ENCODE data around the gene TPRG1L.

Gene TPRG1L

DNA sequence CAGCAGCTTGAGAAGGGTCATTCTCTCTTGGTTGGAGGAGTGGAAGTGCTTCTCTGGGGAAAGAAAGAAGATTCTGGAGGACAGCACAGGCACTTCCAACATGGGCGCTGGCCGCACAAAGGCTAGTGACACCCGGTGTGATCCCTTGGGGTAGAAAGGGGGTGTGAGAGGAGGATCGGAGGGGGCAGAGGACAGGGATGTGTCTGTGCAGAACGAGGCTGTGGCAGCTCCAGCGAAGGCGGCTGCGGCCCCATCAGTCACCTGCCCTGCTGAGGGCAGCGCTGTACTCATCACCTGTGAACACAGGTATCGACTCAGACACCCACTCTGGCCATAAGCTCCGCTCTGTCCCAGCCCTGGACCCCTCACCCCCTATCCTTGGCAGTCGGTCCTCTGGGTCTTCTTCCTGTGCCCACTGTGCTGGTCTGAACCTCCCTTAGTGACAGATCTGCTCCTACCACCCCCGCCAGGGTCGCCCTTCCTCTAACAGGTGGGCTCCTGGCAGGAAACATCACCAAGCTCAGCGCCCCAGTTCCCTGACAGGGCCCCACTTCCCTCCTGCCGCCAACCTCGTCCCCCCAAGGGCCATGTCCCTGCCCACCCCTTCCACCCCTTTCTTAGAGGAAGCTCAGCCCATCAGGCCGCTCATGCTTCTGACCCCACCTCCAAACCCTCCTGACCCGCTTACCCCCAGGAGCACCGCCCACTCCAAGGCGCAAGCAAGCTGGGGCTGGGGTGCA, 47.6 kb downstream of the TPRG1L start:
- Histone ChIP-seq H2AFZ (ENCODE audit: low read depth) (no peak overlapping the region), H3K4me1 (ENCODE audit: low read depth, poor library complexity, severe bottlenecking) (peaks cover 21% of the 10 kb centered on the region), H3K79me2 (ENCODE audit: insufficient read depth, low read depth) (no peaks in the 10 kb centered on the region), H3K4me3 (IDR thresholded peaks at IDR 0.05; ENCODE audit: insufficient read depth, low read depth, low read length) (no peak overlapping the region), H3K9ac (no peak overlapping the region), H3K27ac (no peak overlapping the region), H3K36me3 (ENCODE audit: insufficient read depth) (no peaks in the 10 kb centered on the region), H4K20me1 (ENCODE audit: insufficient read depth) (no peaks in the 10 kb centered on the region), H3K27me3 (ENCODE audit: insufficient read depth, low read depth) (peaks cover 91% of the 10 kb centered on the region), H3K4me2 (no peak overlapping the region)
- TF ChIP-seq, protein P1, sequence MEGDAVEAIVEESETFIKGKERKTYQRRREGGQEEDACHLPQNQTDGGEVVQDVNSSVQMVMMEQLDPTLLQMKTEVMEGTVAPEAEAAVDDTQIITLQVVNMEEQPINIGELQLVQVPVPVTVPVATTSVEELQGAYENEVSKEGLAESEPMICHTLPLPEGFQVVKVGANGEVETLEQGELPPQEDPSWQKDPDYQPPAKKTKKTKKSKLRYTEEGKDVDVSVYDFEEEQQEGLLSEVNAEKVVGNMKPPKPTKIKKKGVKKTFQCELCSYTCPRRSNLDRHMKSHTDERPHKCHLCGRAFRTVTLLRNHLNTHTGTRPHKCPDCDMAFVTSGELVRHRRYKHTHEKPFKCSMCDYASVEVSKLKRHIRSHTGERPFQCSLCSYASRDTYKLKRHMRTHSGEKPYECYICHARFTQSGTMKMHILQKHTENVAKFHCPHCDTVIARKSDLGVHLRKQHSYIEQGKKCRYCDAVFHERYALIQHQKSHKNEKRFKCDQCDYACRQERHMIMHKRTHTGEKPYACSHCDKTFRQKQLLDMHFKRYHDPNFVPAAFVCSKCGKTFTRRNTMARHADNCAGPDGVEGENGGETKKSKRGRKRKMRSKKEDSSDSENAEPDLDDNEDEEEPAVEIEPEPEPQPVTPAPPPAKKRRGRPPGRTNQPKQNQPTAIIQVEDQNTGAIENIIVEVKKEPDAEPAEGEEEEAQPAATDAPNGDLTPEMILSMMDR (conservative IDR thresholded peaks at IDR 0.05; ENCODE audit: low read depth, low read length): no peak

DNA sequence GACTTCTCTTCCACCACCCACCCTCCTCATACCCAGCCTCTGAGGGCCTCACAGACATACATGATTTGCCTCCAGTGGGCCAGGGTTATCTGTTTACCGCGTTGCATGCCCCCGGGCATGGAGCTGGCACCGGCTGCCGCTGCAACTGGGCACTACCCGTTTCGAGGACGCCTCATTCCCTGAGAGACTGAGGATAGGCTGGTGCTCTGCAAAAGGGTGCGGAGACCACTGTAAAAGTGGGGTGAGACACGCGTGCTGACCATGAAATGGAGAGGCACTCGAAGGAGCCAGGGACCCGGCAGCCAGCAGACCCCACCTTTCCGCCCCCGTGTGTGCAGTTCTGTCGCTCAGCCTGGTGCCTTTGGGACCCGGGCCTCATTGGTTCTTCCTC, 48.2 kb downstream of the TPRG1L start:
- Histone ChIP-seq H3K27ac (no peak overlapping the region), H3K36me3 (ENCODE audit: insufficient read depth) (no peaks in the 10 kb centered on the region), H2AFZ (ENCODE audit: low read depth) (no peak overlapping the region), H3K4me2 (peak overlapping the region; percentile 28; the same call in 1 of the 2 replicates), H3K9ac (no peak overlapping the region), H3K4me3 (IDR thresholded peaks at IDR 0.05; ENCODE audit: insufficient read depth, low read depth, low read length) (no peak overlapping the region), H3K27me3 (ENCODE audit: insufficient read depth, low read depth) (peaks cover 91% of the 10 kb centered on the region), H4K20me1 (ENCODE audit: insufficient read depth) (no peaks in the 10 kb centered on the region), H3K79me2 (ENCODE audit: insufficient read depth, low read depth) (no peaks in the 10 kb centered on the region), H3K4me1 (ENCODE audit: low read depth, poor library complexity, severe bottlenecking) (peaks cover 22% of the 10 kb centered on the region)
- TF ChIP-seq, protein P1 (conservative IDR thresholded peaks at IDR 0.05; ENCODE audit: low read depth, low read length): no peak

DNA sequence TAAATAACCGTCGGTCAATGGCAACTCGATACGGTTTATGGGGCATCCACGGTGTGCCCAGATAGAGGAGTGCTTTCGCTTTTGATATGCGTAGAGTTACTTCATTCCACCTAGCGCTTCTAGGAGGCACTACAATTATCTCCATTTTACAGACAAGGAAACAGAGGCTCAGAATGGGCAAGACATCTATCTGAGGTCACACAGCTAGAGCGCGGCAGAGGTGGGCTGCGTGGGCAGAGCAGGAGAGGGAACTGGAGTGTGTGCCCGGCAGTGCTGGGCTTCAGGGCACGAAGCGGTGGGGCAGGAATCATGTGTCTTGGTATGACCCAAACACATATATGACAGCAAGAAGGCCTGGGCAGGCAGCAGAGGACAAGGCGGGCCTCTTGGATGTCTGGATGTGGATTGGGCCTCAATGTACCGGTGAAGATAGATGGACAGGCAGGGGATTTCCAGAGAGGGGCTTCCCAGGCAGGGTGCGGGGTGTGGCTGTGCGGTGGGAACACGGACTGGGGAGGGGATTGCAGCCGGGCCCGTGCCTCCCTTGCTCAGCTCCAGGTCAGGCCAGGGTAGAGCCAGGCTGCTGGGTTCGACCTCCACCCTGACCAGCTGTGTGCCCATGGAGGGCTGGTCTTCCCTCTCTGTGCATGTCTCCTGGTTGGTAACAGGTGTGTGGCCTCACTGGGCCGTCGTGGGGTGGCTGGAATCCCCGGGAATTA, 48.7 kb downstream of the TPRG1L start:
- TF ChIP-seq, protein P1 (conservative IDR thresholded peaks at IDR 0.05; ENCODE audit: low read depth, low read length): no peak

DNA sequence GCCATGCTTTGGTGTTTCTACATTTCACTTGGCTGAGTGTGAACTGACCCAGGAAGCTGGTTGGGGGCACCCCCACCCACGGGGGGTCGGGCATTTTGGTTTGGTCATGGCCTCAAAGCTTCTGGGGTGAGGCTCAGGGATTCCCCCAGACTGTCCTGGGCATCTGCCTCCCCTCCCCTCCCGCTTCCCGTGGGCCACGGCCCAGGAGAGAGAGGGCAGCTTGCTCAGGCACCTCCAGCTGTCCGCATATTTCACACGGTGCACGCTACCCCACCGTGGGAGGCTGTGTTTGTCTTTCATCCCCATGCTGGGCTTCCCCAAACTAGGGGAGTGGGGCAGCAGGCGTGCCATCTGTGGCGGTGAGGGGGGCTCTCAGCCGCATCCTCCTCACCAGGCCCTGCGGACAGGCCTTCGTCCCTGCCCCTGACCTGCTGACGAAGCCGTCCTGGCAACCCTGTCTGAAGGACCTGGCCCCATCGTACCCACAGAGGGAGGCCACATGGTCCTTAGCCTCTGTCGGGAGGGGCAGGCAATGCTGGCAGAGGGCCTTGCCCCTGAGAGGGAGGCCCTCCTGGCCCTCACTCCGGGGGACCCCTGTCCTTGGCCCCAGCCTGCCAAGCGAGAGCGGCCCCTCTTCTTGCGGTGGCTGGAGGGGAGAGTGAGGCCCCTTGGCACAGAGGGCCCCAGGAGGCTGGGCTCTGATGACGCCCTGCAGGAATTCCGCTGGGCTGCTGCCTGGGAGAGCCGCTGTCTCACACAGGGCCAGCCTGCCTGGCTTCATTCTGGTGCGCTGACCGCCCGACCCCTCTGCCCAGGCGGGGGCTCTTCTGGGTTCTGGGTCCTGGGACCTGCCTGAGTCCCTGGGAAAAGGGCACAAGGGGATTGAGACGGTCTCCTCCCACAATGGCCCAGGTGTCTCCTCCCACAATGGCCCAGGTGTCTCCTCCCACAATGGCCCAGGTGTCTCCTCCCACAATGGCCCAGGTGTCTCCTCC, 49.6 kb downstream of the TPRG1L start:
- Histone ChIP-seq H3K79me2 (ENCODE audit: insufficient read depth, low read depth) (no peaks in the 10 kb centered on the region), H3K27me3 (ENCODE audit: insufficient read depth, low read depth) (peaks cover 89% of the 10 kb centered on the region), H4K20me1 (ENCODE audit: insufficient read depth) (no peaks in the 10 kb centered on the region), H3K36me3 (ENCODE audit: insufficient read depth) (no peaks in the 10 kb centered on the region), H2AFZ (ENCODE audit: low read depth) (no peak overlapping the region), H3K9ac (no peak overlapping the region), H3K4me2 (no peak overlapping the region), H3K4me1 (ENCODE audit: low read depth, poor library complexity, severe bottlenecking) (peaks cover 16% of the 10 kb centered on the region), H3K4me3 (IDR thresholded peaks at IDR 0.05; ENCODE audit: insufficient read depth, low read depth, low read length) (no peak overlapping the region), H3K27ac (no peak overlapping the region)
- TF ChIP-seq, protein P1 (conservative IDR thresholded peaks at IDR 0.05; ENCODE audit: low read depth, low read length): no peak

More for the DNA sequence above, 48.7 kb downstream of the TPRG1L start:
- Histone ChIP-seq H3K27me3 (ENCODE audit: insufficient read depth, low read depth) (peaks cover 91% of the 10 kb centered on the region), H3K4me3 (IDR thresholded peaks at IDR 0.05; ENCODE audit: insufficient read depth, low read depth, low read length) (no peak overlapping the region), H4K20me1 (ENCODE audit: insufficient read depth) (no peaks in the 10 kb centered on the region), H3K36me3 (ENCODE audit: insufficient read depth) (no peaks in the 10 kb centered on the region), H3K9ac (no peak overlapping the region), H3K4me2 (peak overlapping the region; percentile 28; the same call in 1 of the 2 replicates), H3K79me2 (ENCODE audit: insufficient read depth, low read depth) (no peaks in the 10 kb centered on the region), H3K4me1 (ENCODE audit: low read depth, poor library complexity, severe bottlenecking) (peaks cover 21% of the 10 kb centered on the region), H3K27ac (no peak overlapping the region), H2AFZ (ENCODE audit: low read depth) (no peak overlapping the region)
